ENCODE results near the gene NR4A1.

NR4A1 gene

GRCh38 chr12:52005903-52006703 lies 45.1 kb upstream of the NR4A1 start:
- CTCF ChIA-PET: interaction anchor here (0.6 to 4.9 kb wide), 5 partner anchors 13 to 110 kb away, joined by 3 to 75 read pairs (median 4); no protein-coding TSS in a partner anchor
- H3K27ac ChIP-seq: no peak overlapping the region
- DNase-seq (ENCODE audit: low spot score): no peak
- TF ChIP-seq CTCF (conservative IDR thresholded peaks at IDR 0.05; ENCODE audit: low read depth): no peak
- POLR2A ChIA-PET (ENCODE audit: low non-redundant PET): no interaction called here

GRCh38 chr12:52006726-52007157 lies 44.5 kb upstream of the NR4A1 start, which contains the start of gene TAMALIN:
TSS of gene TAMALIN (plus strand) at chr12:52006946. CDS start at chr12:52007020, 74 bp downstream.
- no peak for DNase-seq (ENCODE audit: low spot score)
- ChIA-PET CTCF (interaction anchor here (0.6 to 4.9 kb wide), 8 partner anchors 13 to 109 kb away, joined by 3 to 75 read pairs (median 4); no protein-coding TSS in a partner anchor), POLR2A (ENCODE audit: low non-redundant PET) (no interaction called here)
- TF ChIP-seq CTCF (conservative IDR thresholded peaks at IDR 0.05; ENCODE audit: low read depth): no peak
- H3K27ac ChIP-seq: no peak within 1 kb of the TSS

- DNase-seq (ENCODE audit: low spot score): no peak
- no peak overlapping the region for H3K27ac ChIP-seq
- no peak for TF ChIP-seq CTCF (conservative IDR thresholded peaks at IDR 0.05; ENCODE audit: low read depth)
- ChIA-PET POLR2A (ENCODE audit: low non-redundant PET) (no interaction called here), CTCF (interaction anchor here (0.6 to 4.9 kb wide), 6 partner anchors 13 to 61 kb away, joined by 3 to 75 read pairs (median 4); no protein-coding TSS in a partner anchor)
These were observed 43.9 kb upstream of the NR4A1 start for GRCh38 chr12:52007158-52007921.

- ChIA-PET POLR2A (ENCODE audit: low non-redundant PET) (no interaction called here), CTCF (interaction anchor here (0.7 to 1.0 kb wide), 2 partner anchors 13 to 19 kb away, joined by 3 to 4 read pairs; no protein-coding TSS in a partner anchor)
- no peak overlapping the region for H3K27ac ChIP-seq
- no peak for DNase-seq (ENCODE audit: low spot score)
- no peak for TF ChIP-seq CTCF (conservative IDR thresholded peaks at IDR 0.05; ENCODE audit: low read depth)
These were observed 43.2 kb upstream of the NR4A1 start for GRCh38 chr12:52007982-52008510.

GRCh38 chr12:52009081-52009751 lies 42.0 kb upstream of the NR4A1 start:
- no peak overlapping the region for H3K27ac ChIP-seq
- ChIA-PET POLR2A (ENCODE audit: low non-redundant PET) (no interaction called here), CTCF (interaction anchor here (0.9 to 2.3 kb wide), 3 partner anchors 14 to 16 kb away, joined by 3 to 12 read pairs (median 5); no protein-coding TSS in a partner anchor)
- DNase-seq (ENCODE audit: low spot score): no peak
- no peak for TF ChIP-seq CTCF (conservative IDR thresholded peaks at IDR 0.05; ENCODE audit: low read depth)
